H1 (cell line): ENCODE data around the gene GPSM1. TPM values are rescaled to one million over a fixed set of nuclear protein-coding genes. Genes with fewer than 3 reads are reported as not detected.

Source experiments
- ASH2L ChIP-seq: fragments of 200-600, 300-600 bp; sonication (generic); IDR thresholded peaks from one replicate; pipeline ENCODE4 v1.7.1; 2017; ENCODE audit warnings: low read length
- CHD7 ChIP-seq: fragments of 300-600 bp; sonication (generic); IDR thresholded peaks from 2 replicates; pipeline ENCODE4 v1.7.1; 2012; ENCODE audit warnings: low read length, moderate library complexity, mild to moderate bottlenecking, inconsistent platforms; ENCODE audit not compliant: insufficient replicate concordance
- FOSL1 ChIP-seq: IDR thresholded peaks from 2 replicates; pipeline ENCODE4 v1.6.1; 2011; ENCODE audit warnings: mild to moderate bottlenecking, low read depth, low read length, moderate library complexity; ENCODE audit not compliant: insufficient read depth
- KDM1A ChIP-seq: fragments of 200-600, 300-600 bp; sonication (generic); IDR thresholded peaks from 2 replicates; pipeline ENCODE4 v1.7.1; 2016; ENCODE audit warnings: mild to moderate bottlenecking, low read length, borderline replicate concordance
- KDM5A ChIP-seq: fragments of 200-600 bp; IDR thresholded peaks from 2 replicates; pipeline ENCODE4 v1.7.1; 2012; ENCODE audit warnings: mild to moderate bottlenecking, low read length, inconsistent platforms, mixed read lengths
- POLR2A ChIP-seq, 2 experiments: IDR thresholded peaks; 1 replicate in 1 of 2; 2 replicates in 1 of 2; pipeline ENCODE4 v1.6.1; 2011; ENCODE audit warnings: low read depth in 2 of 2, low read length in 2 of 2, mild to moderate bottlenecking in 2 of 2; ENCODE audit errors: control extremely low read depth in 1 of 2
- RAD21 ChIP-seq, 2 experiments: IDR thresholded peaks in 1 of 2; conservative IDR thresholded peaks in 1 of 2; 2 replicates each; pipeline ENCODE4 v1.6.1; 2011; ENCODE audit warnings: low read depth in 2 of 2, low read length in 2 of 2, improper control_type of control experiment in 1 of 2, inconsistent platforms in 1 of 2, mild to moderate bottlenecking in 1 of 2, moderate library complexity in 1 of 2
- RFX5 ChIP-seq: IDR thresholded peaks from 2 replicates; pipeline ENCODE4 v1.6.1; 2011; ENCODE audit warnings: low read depth, low read length, improper control_type of control experiment, borderline replicate concordance
- SAP30 ChIP-seq: fragments of 300-600 bp; sonication (generic); IDR thresholded peaks from 2 replicates; pipeline ENCODE4 v1.7.1; 2012; ENCODE audit warnings: low read length, moderate library complexity, mild to moderate bottlenecking, inconsistent platforms; ENCODE audit not compliant: insufficient read depth, insufficient replicate concordance
- SP1 ChIP-seq: IDR thresholded peaks from 2 replicates; pipeline ENCODE4 v1.6.1; 2011; ENCODE audit warnings: low read depth, low read length
- SRF ChIP-seq: IDR thresholded peaks from 2 replicates; pipeline ENCODE4 v1.6.1; 2011; ENCODE audit warnings: mild to moderate bottlenecking, low read depth, low read length, moderate library complexity
- polyA plus RNA-seq, 7 experiments: library from polyadenylated mRNA; depleted of rRNA in 3 of 7; stranded (reverse) in 5 of 7; unstranded in 2 of 7; fragments of >200 nt in 5 of 7; fragments of 200-250 nt in 2 of 7; gene quantifications; 1 replicate in 5 of 7; 2 replicates in 1 of 7; 4 replicates in 1 of 7; pipeline versions ENCODE4 v1.2.1 to v1.2.3, GENCODE V29; 2011 to 2013; ENCODE audit warnings: missing spikeins in 2 of 7, mixed read lengths in 2 of 7
- total RNA-seq: library from RNA; stranded (reverse); fragmentation: NEBNext Ultra II Directional; extraction: Animal tissue kit (Norgen Biotek cat#: 25700); gene quantifications from 2 replicates; pipeline ENCODE4 v1.2.1, GENCODE V29; 2021
- TF ChIP-seq, protein P1 (sequence below): IDR thresholded peaks from 2 replicates; pipeline ENCODE4 v1.6.1; 2012; ENCODE audit warnings: inconsistent platforms

The GPSM1 gene
- total and polyA plus RNA-seq, 2 of the 8 experiments (the other 6 are each of a cell fraction or from before 2014, with no cell fraction given) = 12.8 to 18.0 TPM

GRCh38 chr9:136362450-136362784 is 35.1 kb downstream of the GPSM1 start (continued):
- TF ChIP-seq CHD7 (no peak), FOSL1 (no peak), KDM1A (no peak), SP1 (no peak), RAD21 (IDR thresholded peaks at IDR 0.05 in 1 of 2, conservative IDR thresholded peaks at IDR 0.05 in 1 of 2; ENCODE audit: low read depth in 2 of 2, low read length in 2 of 2) (no peak), SAP30 (no peak), KDM5A (no peak), ASH2L (no peak), RFX5 (no peak), SRF (no peak), POLR2A (IDR thresholded peaks at IDR 0.05; ENCODE audit: control extremely low read depth in 1 of 2, low read depth in 2 of 2, low read length in 2 of 2) (no peak)
- TF ChIP-seq, protein P1, sequence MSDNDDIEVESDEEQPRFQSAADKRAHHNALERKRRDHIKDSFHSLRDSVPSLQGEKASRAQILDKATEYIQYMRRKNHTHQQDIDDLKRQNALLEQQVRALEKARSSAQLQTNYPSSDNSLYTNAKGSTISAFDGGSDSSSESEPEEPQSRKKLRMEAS = no peak
